IMR-90 (cell line): Measurements from ENCODE around the gene EMID1.
A peak's percentile ranks its signal among the peaks of the same experiment; 100 is the strongest.

Experiments
- BHLHE40 ChIP-seq: fragments of 150-350 bp; IDR thresholded peaks from 2 replicates; pipeline ENCODE4 v1.6.1; 2016; ENCODE audit warnings: mild to moderate bottlenecking, low read depth, low read length
- CEBPB ChIP-seq: IDR thresholded peaks from 2 replicates; pipeline ENCODE4 v1.6.1; 2012; ENCODE audit warnings: low read depth, low read length, improper control_type of control experiment
- CHD1 ChIP-seq: IDR thresholded peaks from 2 replicates; pipeline ENCODE4 v1.6.1; 2012; ENCODE audit warnings: low read depth, low read length, improper control_type of control experiment
- FOS ChIP-seq: fragments of 150-350 bp; IDR thresholded peaks from 2 replicates; pipeline ENCODE4 v1.6.1; 2016; ENCODE audit warnings: low read depth, low read length
- MAFK ChIP-seq: IDR thresholded peaks from 2 replicates; pipeline ENCODE4 v1.6.1; 2012; ENCODE audit warnings: low read depth, low read length, improper control_type of control experiment
- MXI1 ChIP-seq: IDR thresholded peaks from 2 replicates; pipeline ENCODE4 v1.6.1; 2012; ENCODE audit warnings: low read depth, mild to moderate bottlenecking, low read length, moderate library complexity, borderline replicate concordance
- POLR2A ChIP-seq: IDR thresholded peaks from 2 replicates; pipeline ENCODE4 v1.6.1; 2012; ENCODE audit warnings: mild to moderate bottlenecking, low read depth, low read length
- SMC3 ChIP-seq: fragments of 150-350 bp; IDR thresholded peaks from 2 replicates; pipeline ENCODE4 v1.6.1; 2016; ENCODE audit warnings: low read depth, mild to moderate bottlenecking, antibody characterized with exemption, low read length, moderate library complexity
- TF ChIP-seq, protein P1 (sequence below): conservative IDR thresholded peaks from 2 replicates; pipeline ENCODE4 v1.5.1; 2012; ENCODE audit warnings: mild to moderate bottlenecking, low read depth, low read length, improper control_type of control experiment
- TF ChIP-seq, protein P2 (sequence below): fragments of 150-350 bp; IDR thresholded peaks from 2 replicates; pipeline ENCODE4 v1.6.1; 2017; ENCODE audit warnings: mild to moderate bottlenecking, antibody characterized with exemption, low read length, low read depth

DNA sequence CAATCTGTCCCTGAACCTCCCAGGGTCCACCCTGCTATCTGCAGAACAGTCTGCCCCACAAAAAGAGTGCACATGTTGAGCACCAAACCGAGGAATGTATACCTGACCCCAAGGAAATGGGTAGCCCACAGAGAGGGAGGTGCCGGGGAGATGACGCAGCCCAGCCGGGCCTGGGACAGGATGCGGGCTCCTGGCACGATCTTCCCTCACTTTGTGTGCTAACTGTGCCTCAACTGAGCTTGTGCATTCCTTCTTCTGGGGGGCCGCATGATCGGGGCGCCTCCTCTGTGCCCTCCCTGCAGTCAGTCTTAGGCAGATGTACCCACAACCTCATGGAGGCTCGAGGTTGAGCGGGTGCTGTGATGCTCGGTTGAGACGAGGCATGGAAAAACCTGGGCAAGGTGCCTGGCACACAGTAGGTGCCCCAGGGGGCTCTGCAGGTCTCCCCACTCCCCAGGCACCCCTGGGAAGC lies 103.1 kb downstream of the EMID1 start:
- TF ChIP-seq, protein P1, sequence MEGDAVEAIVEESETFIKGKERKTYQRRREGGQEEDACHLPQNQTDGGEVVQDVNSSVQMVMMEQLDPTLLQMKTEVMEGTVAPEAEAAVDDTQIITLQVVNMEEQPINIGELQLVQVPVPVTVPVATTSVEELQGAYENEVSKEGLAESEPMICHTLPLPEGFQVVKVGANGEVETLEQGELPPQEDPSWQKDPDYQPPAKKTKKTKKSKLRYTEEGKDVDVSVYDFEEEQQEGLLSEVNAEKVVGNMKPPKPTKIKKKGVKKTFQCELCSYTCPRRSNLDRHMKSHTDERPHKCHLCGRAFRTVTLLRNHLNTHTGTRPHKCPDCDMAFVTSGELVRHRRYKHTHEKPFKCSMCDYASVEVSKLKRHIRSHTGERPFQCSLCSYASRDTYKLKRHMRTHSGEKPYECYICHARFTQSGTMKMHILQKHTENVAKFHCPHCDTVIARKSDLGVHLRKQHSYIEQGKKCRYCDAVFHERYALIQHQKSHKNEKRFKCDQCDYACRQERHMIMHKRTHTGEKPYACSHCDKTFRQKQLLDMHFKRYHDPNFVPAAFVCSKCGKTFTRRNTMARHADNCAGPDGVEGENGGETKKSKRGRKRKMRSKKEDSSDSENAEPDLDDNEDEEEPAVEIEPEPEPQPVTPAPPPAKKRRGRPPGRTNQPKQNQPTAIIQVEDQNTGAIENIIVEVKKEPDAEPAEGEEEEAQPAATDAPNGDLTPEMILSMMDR: no peak
- TF ChIP-seq POLR2A: peak; percentile 34; the same call in 1 of the 2 replicates
- TF ChIP-seq MAFK: no peak
- TF ChIP-seq CHD1: no peak
- TF ChIP-seq MXI1: no peak
- TF ChIP-seq BHLHE40: no peak
- TF ChIP-seq, protein P2, sequence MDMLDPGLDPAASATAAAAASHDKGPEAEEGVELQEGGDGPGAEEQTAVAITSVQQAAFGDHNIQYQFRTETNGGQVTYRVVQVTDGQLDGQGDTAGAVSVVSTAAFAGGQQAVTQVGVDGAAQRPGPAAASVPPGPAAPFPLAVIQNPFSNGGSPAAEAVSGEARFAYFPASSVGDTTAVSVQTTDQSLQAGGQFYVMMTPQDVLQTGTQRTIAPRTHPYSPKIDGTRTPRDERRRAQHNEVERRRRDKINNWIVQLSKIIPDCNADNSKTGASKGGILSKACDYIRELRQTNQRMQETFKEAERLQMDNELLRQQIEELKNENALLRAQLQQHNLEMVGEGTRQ: no peak
- TF ChIP-seq FOS: no peak
- TF ChIP-seq SMC3: no peak
- no peak for TF ChIP-seq CEBPB
